ENCODE results near the gene MPZL2.

MPZL2 gene

DNA sequence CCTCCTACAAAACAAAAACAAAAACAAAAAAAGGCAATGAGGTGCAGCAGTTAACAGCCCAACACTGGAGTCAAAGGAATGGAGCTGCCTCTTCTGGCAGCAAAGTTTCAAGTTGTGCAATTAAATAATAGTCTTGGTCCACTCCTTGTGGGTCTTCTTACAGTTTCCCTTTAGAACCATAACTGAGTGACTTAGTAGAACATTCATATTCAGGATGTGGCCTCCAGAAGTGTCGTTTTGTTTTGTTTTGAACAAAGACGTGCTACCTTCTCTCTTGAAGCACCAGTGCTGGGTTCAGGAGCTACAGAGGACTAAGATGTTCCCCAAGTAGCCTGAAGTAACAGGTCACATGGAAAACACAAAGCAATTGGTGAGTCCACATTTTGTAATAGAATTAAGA, 37.3 kb downstream of the MPZL2 start:
- Histone ChIP-seq H3K79me2 (ENCODE audit: insufficient read depth, low read length) (no peaks in the 10 kb centered on the region), H3K36me3 (ENCODE audit: insufficient read depth, low read length) (no peaks in the 10 kb centered on the region), H3K27me3 (ENCODE audit: insufficient read depth, low read length, poor library complexity) (no peaks in the 10 kb centered on the region), H3K27ac (ENCODE audit: low read length) (no peak overlapping the region), H3K4me1 (ENCODE audit: insufficient read depth, low read length) (peaks cover 26% of the 10 kb centered on the region), H3K9me3 (ENCODE audit: insufficient read depth, low read length, severe bottlenecking) (no peaks in the 10 kb centered on the region), H3K4me2 (ENCODE audit: insufficient read depth, low read length) (no peak overlapping the region), H2AFZ (ENCODE audit: low read depth, low read length) (no peak overlapping the region), H3K9ac (ENCODE audit: low read depth, low read length) (no peak overlapping the region), H3K4me3 (ENCODE audit: low read depth in 1 of 2, low read length in 2 of 2) (no peak overlapping the region), H4K20me1 (ENCODE audit: insufficient read depth, low read length) (no peaks in the 10 kb centered on the region)
- ATAC-seq (ENCODE audit: insufficient read depth, low read depth) (no peak), DNase-seq (no peak)
- no peak for TF ChIP-seq EZH2 (IDR thresholded peaks at IDR 0.05; ENCODE audit: borderline replicate concordance, low read depth, low read length, severe bottlenecking)
- TF ChIP-seq, protein P1, sequence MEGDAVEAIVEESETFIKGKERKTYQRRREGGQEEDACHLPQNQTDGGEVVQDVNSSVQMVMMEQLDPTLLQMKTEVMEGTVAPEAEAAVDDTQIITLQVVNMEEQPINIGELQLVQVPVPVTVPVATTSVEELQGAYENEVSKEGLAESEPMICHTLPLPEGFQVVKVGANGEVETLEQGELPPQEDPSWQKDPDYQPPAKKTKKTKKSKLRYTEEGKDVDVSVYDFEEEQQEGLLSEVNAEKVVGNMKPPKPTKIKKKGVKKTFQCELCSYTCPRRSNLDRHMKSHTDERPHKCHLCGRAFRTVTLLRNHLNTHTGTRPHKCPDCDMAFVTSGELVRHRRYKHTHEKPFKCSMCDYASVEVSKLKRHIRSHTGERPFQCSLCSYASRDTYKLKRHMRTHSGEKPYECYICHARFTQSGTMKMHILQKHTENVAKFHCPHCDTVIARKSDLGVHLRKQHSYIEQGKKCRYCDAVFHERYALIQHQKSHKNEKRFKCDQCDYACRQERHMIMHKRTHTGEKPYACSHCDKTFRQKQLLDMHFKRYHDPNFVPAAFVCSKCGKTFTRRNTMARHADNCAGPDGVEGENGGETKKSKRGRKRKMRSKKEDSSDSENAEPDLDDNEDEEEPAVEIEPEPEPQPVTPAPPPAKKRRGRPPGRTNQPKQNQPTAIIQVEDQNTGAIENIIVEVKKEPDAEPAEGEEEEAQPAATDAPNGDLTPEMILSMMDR (IDR thresholded peaks at IDR 0.05; ENCODE audit: borderline replicate concordance, extremely low read depth, low read length, poor library complexity, severe bottlenecking): no peak

DNA sequence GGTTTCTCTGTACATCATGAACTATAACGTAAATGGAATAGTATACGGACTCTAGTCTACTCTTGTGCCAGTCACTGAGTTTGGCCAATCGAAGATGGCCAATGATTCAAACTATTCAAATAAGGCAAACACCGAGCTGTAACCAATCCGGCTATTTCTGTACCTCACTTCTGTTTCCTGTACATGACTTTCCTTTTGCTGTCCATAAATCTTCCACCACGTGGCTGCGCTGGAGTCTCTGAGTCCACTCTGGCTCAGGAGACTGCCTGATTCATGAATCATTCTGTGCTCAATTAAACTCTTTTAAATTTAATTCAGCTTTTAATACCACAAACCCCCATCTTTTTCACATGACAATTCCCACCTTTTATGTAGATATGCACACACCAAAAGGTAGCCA, 37.8 kb downstream of the MPZL2 start:
- no peak overlapping the region for H3K27ac ChIP-seq (ENCODE audit: low read length)
- TF ChIP-seq EZH2 (IDR thresholded peaks at IDR 0.05; ENCODE audit: borderline replicate concordance, low read depth, low read length, severe bottlenecking): no peak
- TF ChIP-seq, protein P1 (IDR thresholded peaks at IDR 0.05; ENCODE audit: borderline replicate concordance, extremely low read depth, low read length, poor library complexity, severe bottlenecking): no peak
- H3K9me3 ChIP-seq (ENCODE audit: insufficient read depth, low read length, severe bottlenecking): no peaks in the 10 kb centered on the region

DNA sequence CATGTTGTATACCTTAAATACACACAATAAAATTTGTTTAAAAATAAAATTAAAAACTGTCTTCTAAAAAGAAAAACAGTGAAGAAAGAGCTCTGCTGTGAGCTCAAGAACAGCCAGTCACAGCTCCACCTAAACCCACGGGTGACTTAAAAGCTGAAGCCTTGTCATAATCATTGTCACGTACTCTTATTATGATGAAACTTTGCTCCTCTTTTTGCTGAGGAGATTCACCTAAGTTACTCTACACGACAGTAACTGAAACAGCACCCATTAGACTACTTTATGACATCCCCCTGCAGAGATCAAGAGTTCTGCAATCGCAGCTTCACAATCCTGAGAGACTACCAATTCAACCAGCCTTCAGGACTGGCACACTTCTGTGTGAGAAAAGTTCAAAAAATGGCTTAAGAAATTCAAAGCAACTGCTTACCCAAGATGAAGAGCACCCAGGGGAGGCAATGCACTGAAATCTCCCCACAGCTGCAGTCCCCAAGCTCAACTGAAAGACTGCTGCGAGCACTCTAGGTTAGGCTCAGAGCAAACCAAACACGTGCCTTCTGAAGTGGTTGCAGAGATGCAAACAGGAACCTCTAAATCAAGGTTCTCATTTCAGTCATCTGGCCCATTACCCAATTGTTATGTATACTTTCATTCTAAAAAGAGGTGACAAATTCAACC, 39.4 kb downstream of the MPZL2 start, which contains the start of gene JAML:
Gene JAML, minus strand, starts transcription at position 501 of the 678 bp plus-strand sequence. CDS start 10,145 bp downstream, outside the sequence.
- Histone ChIP-seq H3K4me3 (ENCODE audit: low read depth in 1 of 2, low read length in 2 of 2) (peak within 1 kb of the TSS in 1 of 2 experiments; percentile 28; a peak in 2 of 4 replicates), H4K20me1 (ENCODE audit: insufficient read depth, low read length) (no peaks in the 10 kb centered on the region), H3K9ac (ENCODE audit: low read depth, low read length) (peak within 1 kb of the TSS; percentile 39), H3K27ac (ENCODE audit: low read length) (peak within 1 kb of the TSS; percentile 74), H3K27me3 (ENCODE audit: insufficient read depth, low read length, poor library complexity) (no peaks in the 10 kb centered on the region), H3K79me2 (ENCODE audit: insufficient read depth, low read length) (no peaks in the 10 kb centered on the region), H3K4me1 (ENCODE audit: insufficient read depth, low read length) (peaks cover 26% of the 10 kb centered on the region), H3K36me3 (ENCODE audit: insufficient read depth, low read length) (no peaks in the 10 kb centered on the region), H3K4me2 (ENCODE audit: insufficient read depth, low read length) (peak within 1 kb of the TSS; percentile 55), H3K9me3 (ENCODE audit: insufficient read depth, low read length, severe bottlenecking) (no peaks in the 10 kb centered on the region), H2AFZ (ENCODE audit: low read depth, low read length) (peak within 1 kb of the TSS; percentile 44)
- TF ChIP-seq, protein P1 (IDR thresholded peaks at IDR 0.05; ENCODE audit: borderline replicate concordance, extremely low read depth, low read length, poor library complexity, severe bottlenecking): peak; percentile 23
- TF ChIP-seq EZH2 (IDR thresholded peaks at IDR 0.05; ENCODE audit: borderline replicate concordance, low read depth, low read length, severe bottlenecking): no peak
- peak; percentile 75 for DNase-seq
- ATAC-seq (ENCODE audit: insufficient read depth, low read depth): peak; percentile 99

More for the DNA sequence above, 37.8 kb downstream of the MPZL2 start:
- Histone ChIP-seq H3K27me3 (ENCODE audit: insufficient read depth, low read length, poor library complexity) (no peaks in the 10 kb centered on the region), H3K36me3 (ENCODE audit: insufficient read depth, low read length) (no peaks in the 10 kb centered on the region), H3K4me2 (ENCODE audit: insufficient read depth, low read length) (no peak overlapping the region), H3K9ac (ENCODE audit: low read depth, low read length) (no peak overlapping the region), H2AFZ (ENCODE audit: low read depth, low read length) (no peak overlapping the region), H3K4me1 (ENCODE audit: insufficient read depth, low read length) (peaks cover 26% of the 10 kb centered on the region), H3K4me3 (ENCODE audit: low read depth in 1 of 2, low read length in 2 of 2) (no peak overlapping the region), H4K20me1 (ENCODE audit: insufficient read depth, low read length) (no peaks in the 10 kb centered on the region), H3K79me2 (ENCODE audit: insufficient read depth, low read length) (no peaks in the 10 kb centered on the region)
- ATAC-seq (ENCODE audit: insufficient read depth, low read depth): no peak
- no peak for DNase-seq

Measured in DND-41 (cell line).